Neuronal stem cell (in vitro differentiated cells): ENCODE data around the gene GTPBP4.
A peak's percentile ranks its signal among the peaks of the same experiment; 100 is the strongest.

ENCODE experiments used
- DNase-seq: peaks from one replicate; pipeline ENCODE4 v3.0.0-alpha.2; 2013; ENCODE audit warnings: low spot score
- H2AFZ ChIP-seq: one replicate; pipeline ENCODE4 v1.6.1; 2013; ENCODE audit warnings: mild to moderate bottlenecking, low read length, inconsistent platforms
- H2AK5ac ChIP-seq: 2 replicates; pipeline ENCODE4 v1.6.1; 2013; ENCODE audit warnings: low read depth, mild to moderate bottlenecking, inconsistent platforms, low read length, moderate library complexity, mixed read lengths
- H2BK120ac ChIP-seq: 2 replicates; pipeline ENCODE4 v1.6.1; 2013; ENCODE audit warnings: low read depth, mild to moderate bottlenecking, inconsistent platforms, low read length, moderate library complexity, mixed read lengths
- H2BK12ac ChIP-seq: one replicate; pipeline ENCODE4 v1.6.1; 2013; ENCODE audit warnings: low read length, inconsistent platforms
- H2BK15ac ChIP-seq: 2 replicates; pipeline ENCODE4 v1.6.1; 2013; ENCODE audit warnings: mild to moderate bottlenecking, low read length, inconsistent platforms, mixed read lengths
- H2BK5ac ChIP-seq: one replicate; pipeline ENCODE4 v1.6.1; 2013; ENCODE audit warnings: inconsistent platforms, mild to moderate bottlenecking, low read length, moderate library complexity
- H3K14ac ChIP-seq: one replicate; pipeline ENCODE4 v1.6.1; 2013; ENCODE audit warnings: low read length, inconsistent platforms
- H3K18ac ChIP-seq: 2 replicates; pipeline ENCODE4 v1.6.1; 2013; ENCODE audit warnings: low read length, inconsistent platforms
- H3K23ac ChIP-seq: 2 replicates; pipeline ENCODE4 v1.6.1; 2013; ENCODE audit warnings: low read depth, mild to moderate bottlenecking, mixed read lengths, low read length, inconsistent platforms; ENCODE audit not compliant: poor library complexity
- H3K27ac ChIP-seq: replicated peaks from 3 replicates; pipeline ENCODE4 v1.5.1; 2013; ENCODE audit warnings: low read length, inconsistent platforms
- H3K27me3 ChIP-seq, 3 experiments: 2 replicates each; pipeline ENCODE4 v1.6.1; 2013; ENCODE audit warnings: low read length in 3 of 3, mild to moderate bottlenecking in 2 of 3, inconsistent platforms in 1 of 3, low read depth in 1 of 3, mixed read lengths in 1 of 3, moderate library complexity in 1 of 3; ENCODE audit not compliant: control insufficient read depth in 3 of 3, insufficient read depth in 3 of 3
- H3K36me3 ChIP-seq, 2 donors: replicated peaks in 1 of 2; 2 replicates each; pipeline ENCODE4 v1.6.1; 2013; ENCODE audit warnings: low read length in 2 of 2; ENCODE audit not compliant: control insufficient read depth in 2 of 2, insufficient read depth in 2 of 2
- H3K4ac ChIP-seq: 2 replicates; pipeline ENCODE4 v1.6.1; 2013; ENCODE audit warnings: inconsistent platforms, mild to moderate bottlenecking, low read length, moderate library complexity
- H3K4me1 ChIP-seq, 2 donors: 1 replicate in 1 of 2; 2 replicates in 1 of 2; pipeline ENCODE4 v1.6.1; 2013; ENCODE audit warnings: low read length in 2 of 2, low read depth in 1 of 2; ENCODE audit not compliant: control insufficient read depth in 2 of 2, insufficient read depth in 1 of 2
- H3K4me2 ChIP-seq: one replicate; pipeline ENCODE4 v1.6.1; 2013; ENCODE audit warnings: mild to moderate bottlenecking, low read length, inconsistent platforms; ENCODE audit not compliant: insufficient read depth, poor library complexity, severe bottlenecking
- H3K4me3 ChIP-seq, 2 donors: 2 replicates each; pipeline ENCODE4 v1.5.1; 2013; ENCODE audit warnings: low read length in 2 of 2, mild to moderate bottlenecking in 2 of 2, inconsistent platforms in 1 of 2, moderate library complexity in 1 of 2
- H3K79me1 ChIP-seq: one replicate; pipeline ENCODE4 v1.6.1; 2013; ENCODE audit warnings: low read depth, mild to moderate bottlenecking, inconsistent platforms, low read length, moderate library complexity
- H3K9ac ChIP-seq: one replicate; pipeline ENCODE4 v1.6.1; 2013; ENCODE audit warnings: mild to moderate bottlenecking, low read depth, low read length, inconsistent platforms; ENCODE audit not compliant: poor library complexity
- H3K9me3 ChIP-seq, 2 donors: replicated peaks in 1 of 2; 2 replicates each; pipeline versions ENCODE3 to v1.6.1; 2013; ENCODE audit warnings: low read length in 2 of 2, mild to moderate bottlenecking in 2 of 2, inconsistent platforms in 1 of 2, low read depth in 1 of 2, mixed read lengths in 1 of 2, moderate library complexity in 1 of 2; ENCODE audit not compliant: control insufficient read depth in 2 of 2, insufficient read depth in 1 of 2
- H4K8ac ChIP-seq: one replicate; pipeline ENCODE4 v1.6.1; 2013; ENCODE audit warnings: low read depth, mild to moderate bottlenecking, inconsistent platforms, low read length, moderate library complexity
- H4K91ac ChIP-seq: one replicate; pipeline ENCODE4 v1.6.1; 2013; ENCODE audit warnings: low read length, low read depth, mild to moderate bottlenecking, inconsistent platforms; ENCODE audit not compliant: poor library complexity
- WGBS, 2 donors: extraction: QIAGEN DNeasy Blood & Tissue Kit; methylation state at CpG; one replicate each; pipeline ENCODE4 v1.1.7; 2013; ENCODE audit warnings: missing lambda C conversion rate in 2 of 2, mixed read lengths in 1 of 2; ENCODE audit not compliant: insufficient read length in 2 of 2, insufficient replicate concordance in 1 of 2; ENCODE audit errors: extremely low coverage in 2 of 2; 5-methylcytosine and 5-hydroxymethylcytosine counted together

GTPBP4 gene

DNA sequence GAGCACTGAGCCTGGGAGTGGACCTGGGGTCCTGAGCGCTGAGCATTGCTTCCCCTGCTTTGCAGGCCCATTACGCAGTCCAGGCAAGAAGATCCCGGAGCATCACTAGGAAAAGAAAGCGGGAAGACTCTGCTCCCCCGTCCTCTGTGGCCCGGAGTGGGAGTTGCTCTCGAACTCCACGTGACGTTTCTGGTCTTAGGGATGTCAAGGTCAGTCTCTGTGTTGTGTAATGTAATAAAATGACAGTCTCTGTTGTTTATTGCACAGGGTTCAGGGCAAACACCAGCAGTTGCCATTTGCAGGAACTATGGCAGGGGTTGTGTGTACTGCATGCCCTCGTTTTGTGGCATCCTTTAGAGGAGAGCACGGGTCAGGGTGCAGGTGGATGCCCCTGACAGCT is 27.5 kb downstream of the GTPBP4 start:
- H3K27ac ChIP-seq, result no peak overlapping the region
- H3K4ac ChIP-seq, result no peak overlapping the region
- no peak overlapping the region for H4K91ac ChIP-seq
- H3K23ac ChIP-seq, result peak overlapping the region; percentile 59
- H2BK15ac ChIP-seq, result no peak overlapping the region
- no CpG with 5 or more reads among the region's 11 CpGs for whole genome bisulfite sequencing, 2 donors
- H3K9me3 ChIP-seq, result no peaks in the 10 kb centered on the region
- H3K27me3 ChIP-seq, result no peaks in the 10 kb centered on the region
- no peaks in the 10 kb centered on the region for H3K79me1 ChIP-seq
- H2BK120ac ChIP-seq, result no peak overlapping the region
- no peak overlapping the region for H3K9ac ChIP-seq
- no peak overlapping the region for H2BK12ac ChIP-seq
- no peak overlapping the region for H3K4me3 ChIP-seq
- H4K8ac ChIP-seq, result no peak overlapping the region
- H2AFZ ChIP-seq, result no peak overlapping the region
- no peaks in the 10 kb centered on the region for H3K4me1 ChIP-seq
- H3K14ac ChIP-seq, result no peak overlapping the region
- no peak overlapping the region for H2AK5ac ChIP-seq
- no peak overlapping the region for H3K4me2 ChIP-seq
- no peak overlapping the region for H3K18ac ChIP-seq
- H2BK5ac ChIP-seq, result no peak overlapping the region
- H3K36me3 ChIP-seq, result peaks cover 44 to 88% of the 10 kb centered on the region in 2 donors
- DNase-seq, result no peak

GRCh38 chr10:1019362-1019761 is 31.1 kb downstream of the GTPBP4 start:
- no peak overlapping the region for H2AK5ac ChIP-seq
- no peak overlapping the region for H3K9ac ChIP-seq
- H3K79me1 ChIP-seq, result no peaks in the 10 kb centered on the region
- DNase-seq, result no peak
- H3K23ac ChIP-seq, result no peak overlapping the region
- no peak overlapping the region for H3K4ac ChIP-seq
- no peaks in the 10 kb centered on the region for H3K27me3 ChIP-seq
- H3K4me1 ChIP-seq, result no peaks in the 10 kb centered on the region
- no peak overlapping the region for H3K18ac ChIP-seq
- no peak overlapping the region for H3K14ac ChIP-seq
- H3K36me3 ChIP-seq, result peaks cover 23 to 55% of the 10 kb centered on the region in 2 donors
- no peak overlapping the region for H3K4me2 ChIP-seq
- H3K4me3 ChIP-seq, result no peak overlapping the region
- H2BK120ac ChIP-seq, result no peak overlapping the region
- no peak overlapping the region for H2AFZ ChIP-seq
- H4K8ac ChIP-seq, result no peak overlapping the region
- H2BK12ac ChIP-seq, result no peak overlapping the region
- no peak overlapping the region for H3K27ac ChIP-seq
- no CpG with 5 or more reads among the region's 10 CpGs for WGBS, 2 donors
- H3K9me3 ChIP-seq, result no peaks in the 10 kb centered on the region
- H4K91ac ChIP-seq, result no peak overlapping the region
- H2BK15ac ChIP-seq, result no peak overlapping the region
- H2BK5ac ChIP-seq, result no peak overlapping the region

DNA sequence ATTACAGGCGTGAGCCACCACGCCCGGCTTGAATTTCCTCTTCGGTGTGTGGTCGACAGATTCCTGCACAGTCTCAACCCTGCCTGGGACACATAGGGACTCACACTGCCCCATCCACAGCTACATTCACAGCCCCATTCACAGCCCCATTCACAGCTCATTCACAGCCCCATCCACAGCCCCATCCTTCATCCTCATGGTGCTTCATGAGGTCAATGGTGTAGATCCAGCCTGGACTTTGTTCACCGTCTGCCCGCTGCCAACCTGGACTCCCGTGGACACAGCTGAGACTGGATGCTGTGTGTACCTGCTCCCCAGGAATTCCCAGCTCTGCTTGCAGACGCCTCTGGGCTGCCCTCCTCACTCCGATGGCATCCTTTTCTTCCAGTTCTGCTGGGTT is 32.2 kb downstream of the GTPBP4 start:
- H4K91ac ChIP-seq, result no peak overlapping the region
- H3K9me3 ChIP-seq, result no peaks in the 10 kb centered on the region
- H3K4ac ChIP-seq, result no peak overlapping the region
- no peak overlapping the region for H3K18ac ChIP-seq
- H3K4me2 ChIP-seq, result no peak overlapping the region
- peaks cover 21 to 46% of the 10 kb centered on the region in 2 donors for H3K36me3 ChIP-seq
- no peaks in the 10 kb centered on the region for H3K27me3 ChIP-seq
- no peak overlapping the region for H3K27ac ChIP-seq
- no peak overlapping the region for H2BK12ac ChIP-seq
- H3K79me1 ChIP-seq, result no peaks in the 10 kb centered on the region
- H3K4me3 ChIP-seq, result no peak overlapping the region
- H3K23ac ChIP-seq, result peak overlapping the region; percentile 70
- H2BK120ac ChIP-seq, result no peak overlapping the region
- WGBS, 2 donors, result no CpG with 5 or more reads among the region's 10 CpGs
- no peak overlapping the region for H2AFZ ChIP-seq
- H3K9ac ChIP-seq, result no peak overlapping the region
- H3K14ac ChIP-seq, result no peak overlapping the region
- H3K4me1 ChIP-seq, result no peaks in the 10 kb centered on the region
- no peak overlapping the region for H2AK5ac ChIP-seq
- no peak overlapping the region for H2BK5ac ChIP-seq
- H4K8ac ChIP-seq, result no peak overlapping the region
- no peak overlapping the region for H2BK15ac ChIP-seq
- DNase-seq, result no peak

DNA sequence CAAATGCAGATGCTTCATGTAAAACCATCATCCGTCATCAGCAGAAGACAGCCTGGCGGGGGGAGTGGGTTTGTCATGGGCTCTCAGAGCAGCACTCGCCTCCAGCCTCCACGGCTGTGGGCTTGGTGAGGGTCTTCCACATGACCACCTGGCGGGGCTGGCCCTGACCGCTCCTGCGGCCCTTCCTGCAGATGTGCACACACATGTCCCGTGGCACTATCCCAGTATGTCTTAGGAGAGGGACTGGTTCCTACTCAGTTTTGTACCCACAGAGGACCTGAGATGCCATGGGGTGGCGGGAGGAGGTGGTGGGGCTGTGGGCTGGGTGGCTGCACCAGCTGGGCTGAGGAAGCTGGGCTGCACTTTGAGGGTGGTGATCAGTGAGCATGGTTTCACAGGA is 32.7 kb downstream of the GTPBP4 start:
- H2BK120ac ChIP-seq, result no peak overlapping the region
- H2AFZ ChIP-seq, result no peak overlapping the region
- no peaks in the 10 kb centered on the region for H3K4me1 ChIP-seq
- no peak overlapping the region for H2AK5ac ChIP-seq
- no peak for DNase-seq
- H3K4me2 ChIP-seq, result no peak overlapping the region
- H3K18ac ChIP-seq, result no peak overlapping the region
- peaks cover 18 to 41% of the 10 kb centered on the region in 2 donors for H3K36me3 ChIP-seq
- H3K9ac ChIP-seq, result no peak overlapping the region
- no peak overlapping the region for H4K91ac ChIP-seq
- no peak overlapping the region for H4K8ac ChIP-seq
- H2BK12ac ChIP-seq, result no peak overlapping the region
- WGBS, 2 donors, result no CpG with 5 or more reads among the region's 9 CpGs
- H3K27ac ChIP-seq, result no peak overlapping the region
- no peak overlapping the region for H2BK5ac ChIP-seq
- H3K4me3 ChIP-seq, result no peak overlapping the region
- no peak overlapping the region for H2BK15ac ChIP-seq
- H3K79me1 ChIP-seq, result no peaks in the 10 kb centered on the region
- no peak overlapping the region for H3K4ac ChIP-seq
- H3K9me3 ChIP-seq, result no peaks in the 10 kb centered on the region
- no peak overlapping the region for H3K23ac ChIP-seq
- no peaks in the 10 kb centered on the region for H3K27me3 ChIP-seq
- H3K14ac ChIP-seq, result no peak overlapping the region
